ENCODE measurements around the gene TMEM203. TPM values are rescaled to one million over a fixed set of nuclear protein-coding genes. Genes with fewer than 3 reads are reported as not detected.

The TMEM203 gene
- total and polyA plus RNA-seq, 4 donors, result 21.5 to 27.5 (median 25.8) TPM

DNA sequence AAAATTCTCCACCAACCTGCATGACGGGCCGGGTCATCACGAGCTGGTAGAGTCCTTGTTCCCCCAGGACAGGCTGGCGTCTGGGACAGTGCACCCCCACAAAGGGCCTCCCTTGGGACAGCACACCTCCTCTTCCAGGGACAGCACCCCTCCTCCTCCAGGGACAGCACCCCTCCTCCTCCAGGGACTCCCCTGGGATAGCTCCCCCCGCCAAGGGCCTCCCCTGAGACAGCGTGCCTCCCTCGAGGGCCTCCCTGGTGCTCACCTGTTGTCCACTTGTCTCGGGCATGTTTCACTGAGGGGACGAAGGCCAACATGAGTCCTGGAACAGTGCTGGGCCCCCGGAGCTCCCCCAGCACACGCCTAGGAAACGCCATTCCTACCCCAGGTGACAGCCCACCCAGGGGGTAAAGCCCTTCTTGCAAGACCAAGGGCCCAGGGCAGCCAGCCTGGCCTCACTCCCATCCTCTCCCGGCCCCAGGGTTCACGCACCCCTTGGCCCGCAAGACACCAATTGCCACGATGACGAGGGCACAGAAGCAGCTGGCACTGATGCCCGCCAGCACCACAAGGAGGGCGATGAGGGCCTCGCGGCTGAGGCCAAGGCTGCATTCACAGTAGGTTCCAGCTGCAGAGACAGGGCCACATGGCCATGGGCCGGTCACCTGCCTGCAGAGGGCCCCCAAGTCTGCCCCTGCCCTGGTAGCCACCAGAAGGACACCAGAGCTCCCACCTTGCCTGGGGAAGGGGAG lies 34.1 kb downstream of the TMEM203 start:
- H3K36me3 ChIP-seq (ENCODE audit: control insufficient read depth in 1 of 2, insufficient read depth in 2 of 2, low read length in 1 of 2), result no peaks in the 10 kb centered on the region
- DNase-seq, result no peak
- no peak overlapping the region for H3K4me3 ChIP-seq (ENCODE audit: low read length in 2 of 2)
- no peaks in the 10 kb centered on the region for H3K9me3 ChIP-seq (ENCODE audit: control insufficient read depth, low read length)
- H3K27ac ChIP-seq (ENCODE audit: low read depth in 1 of 2, low read length in 2 of 2), result no peak overlapping the region
- WGBS, 2 donors, result 80% methylated on average over 22 of the region's 22 CpGs
- H3K4me1 ChIP-seq (ENCODE audit: control insufficient read depth in 1 of 2, insufficient read depth in 2 of 2, low read length in 2 of 2), result no peaks in the 10 kb centered on the region
- intact Hi-C loops (cut with DNase I), result no loop called here
- H3K27me3 ChIP-seq (ENCODE audit: control insufficient read depth in 1 of 2, insufficient read depth in 2 of 2, low read length in 1 of 2), result peaks cover 0 to 2% of the 10 kb centered on the region in 2 donors
- no peak for ATAC-seq (ENCODE audit: low FRiP score)

DNA sequence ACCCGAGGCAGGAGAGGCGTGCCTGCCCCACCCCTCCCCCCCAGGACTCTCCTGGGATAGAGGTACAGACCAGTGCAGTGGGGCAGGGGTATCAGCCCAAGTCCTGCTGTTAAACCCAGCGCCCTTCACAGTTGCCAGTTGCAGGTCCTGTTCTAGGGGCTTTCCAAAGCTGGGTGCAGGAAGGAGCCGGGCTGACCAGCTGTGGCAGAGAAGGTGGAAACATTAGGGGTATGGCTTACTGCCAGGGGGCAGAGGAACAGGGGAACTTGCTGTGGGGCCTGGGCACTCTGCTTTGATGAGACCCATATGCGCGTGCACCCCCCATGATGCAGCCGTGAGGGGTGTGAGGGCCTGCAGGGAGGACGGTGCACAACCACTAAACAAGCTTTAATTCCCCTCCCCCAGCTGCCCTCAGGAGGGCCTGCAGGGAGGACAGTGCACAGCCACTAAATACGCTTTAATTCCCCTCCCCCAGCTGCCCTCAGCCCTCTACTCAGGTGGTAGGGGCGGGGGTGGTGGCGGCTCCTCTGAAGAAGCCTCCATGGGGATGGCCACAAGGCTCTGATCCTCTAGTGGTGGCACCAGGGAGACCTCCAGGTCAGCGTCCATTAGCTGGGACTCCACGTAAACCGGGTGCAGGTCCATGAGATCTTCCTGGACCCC lies 34.8 kb downstream of the TMEM203 start:
- no peaks in the 10 kb centered on the region for H3K9me3 ChIP-seq (ENCODE audit: control insufficient read depth, low read length)
- no peaks in the 10 kb centered on the region for H3K4me1 ChIP-seq (ENCODE audit: control insufficient read depth in 1 of 2, insufficient read depth in 2 of 2, low read length in 2 of 2)
- H3K27me3 ChIP-seq (ENCODE audit: control insufficient read depth in 1 of 2, insufficient read depth in 2 of 2, low read length in 1 of 2), result peaks cover 0 to 2% of the 10 kb centered on the region in 2 donors
- H3K27ac ChIP-seq (ENCODE audit: low read depth in 1 of 2, low read length in 2 of 2), result no peak overlapping the region
- no peaks in the 10 kb centered on the region for H3K36me3 ChIP-seq (ENCODE audit: control insufficient read depth in 1 of 2, insufficient read depth in 2 of 2, low read length in 1 of 2)
- ATAC-seq (ENCODE audit: low FRiP score) (no peak), DNase-seq (no peak)
- 45 to 47% methylated on average over 14 of the region's 14 CpGs for WGBS, 2 donors
- no peak overlapping the region for H3K4me3 ChIP-seq (ENCODE audit: low read length in 2 of 2)
- intact Hi-C loops (cut with DNase I), result no loop called here

DNA sequence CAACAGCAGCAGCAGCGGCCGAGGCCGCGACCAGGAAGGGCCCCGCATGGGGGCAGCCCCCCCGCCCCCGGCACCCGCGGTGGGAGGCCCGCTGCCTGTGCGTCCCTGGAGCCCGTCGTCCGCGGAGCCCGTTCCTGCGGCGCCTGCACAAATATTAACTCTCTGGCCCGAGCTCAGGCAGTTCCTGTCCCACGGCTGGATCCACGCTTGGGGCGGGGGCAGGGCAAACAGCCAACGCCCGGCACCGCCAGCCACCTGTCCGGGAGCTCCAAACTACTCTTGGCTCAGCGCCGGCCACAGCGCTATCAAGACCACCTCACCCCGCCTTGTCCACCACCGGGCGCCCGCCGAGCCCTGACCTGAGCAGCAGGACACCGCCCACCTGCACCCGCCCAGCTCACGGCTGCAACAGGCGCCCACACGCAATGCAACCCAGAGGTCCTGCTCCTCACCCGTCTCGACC lies 35.5 kb downstream of the TMEM203 start, which contains the start of gene LRRC26:
TSS of gene LRRC26 (minus strand) at position 156 of the 463 bp plus-strand sequence. CDS start at position 48, 108 bp downstream.
- ATAC-seq (ENCODE audit: low FRiP score), result no peak
- intact Hi-C loops (cut with DNase I), result no loop called here
- Histone ChIP-seq H3K27me3 (ENCODE audit: control insufficient read depth in 1 of 2, insufficient read depth in 2 of 2, low read length in 1 of 2) (peaks cover 0 to 2% of the 10 kb centered on the region in 2 donors), H3K9me3 (ENCODE audit: control insufficient read depth, low read length) (no peaks in the 10 kb centered on the region), H3K4me1 (ENCODE audit: control insufficient read depth in 1 of 2, insufficient read depth in 2 of 2, low read length in 2 of 2) (no peaks in the 10 kb centered on the region), H3K4me3 (ENCODE audit: low read length in 2 of 2) (no peak within 1 kb of the TSS), H3K27ac (ENCODE audit: low read depth in 1 of 2, low read length in 2 of 2) (no peak within 1 kb of the TSS), H3K36me3 (ENCODE audit: control insufficient read depth in 1 of 2, insufficient read depth in 2 of 2, low read length in 1 of 2) (no peaks in the 10 kb centered on the region)
- DNase-seq, result no peak
- 6 to 7% methylated on average over 35 to 41 of the region's 41 CpGs for WGBS, 2 donors

DNA sequence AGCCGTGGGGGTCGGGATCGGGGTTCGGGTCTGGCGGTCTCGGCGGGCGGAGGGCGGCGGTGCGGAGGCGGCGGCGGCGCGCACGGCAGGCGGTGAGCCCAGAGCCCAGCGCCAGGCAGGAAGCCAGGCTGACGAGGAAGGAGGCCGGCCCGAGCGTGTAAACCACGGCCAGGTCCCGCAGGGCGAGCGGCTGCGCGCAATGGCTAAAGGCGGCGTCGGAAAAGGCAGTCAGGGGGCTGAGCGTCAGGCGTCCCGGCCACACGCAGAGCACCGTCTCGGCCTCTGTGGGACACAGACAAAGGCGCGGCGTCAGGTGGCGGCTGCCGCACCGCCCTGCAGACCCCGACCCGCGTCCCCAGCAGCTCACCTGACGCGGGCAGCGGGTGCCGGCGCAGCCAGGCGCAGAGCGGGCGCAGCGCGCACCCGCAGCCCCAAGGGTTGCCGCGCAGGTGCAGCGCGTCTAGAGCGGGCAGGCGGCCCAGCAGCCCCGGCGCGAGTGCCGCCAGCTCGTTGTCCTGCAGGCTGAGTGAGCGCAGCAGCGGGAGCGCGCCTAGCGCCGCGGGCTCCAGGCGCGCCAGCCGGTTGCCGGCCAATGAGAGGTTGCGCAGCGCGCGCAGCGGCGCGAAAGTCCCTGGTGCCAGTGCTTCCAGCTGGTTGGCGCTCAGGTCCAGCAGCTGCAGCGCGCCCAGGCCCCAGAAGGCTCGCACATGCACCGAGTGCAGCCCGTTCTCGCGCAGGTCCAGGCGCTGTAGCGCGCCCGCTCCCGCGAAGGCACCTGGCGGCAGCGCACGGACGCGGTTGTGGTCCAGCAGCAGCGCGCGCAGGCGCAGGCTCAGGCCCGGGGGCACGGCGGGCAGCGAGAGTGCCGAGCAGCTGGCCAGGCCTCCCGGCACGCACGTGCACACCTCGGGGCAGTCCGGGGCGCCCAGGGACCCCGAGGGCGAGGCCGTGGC lies 36.3 kb downstream of the TMEM203 start:
- WGBS, 2 donors, result 0% methylated on average over 106 to 124 of the region's 124 CpGs
- no peaks in the 10 kb centered on the region for H3K36me3 ChIP-seq (ENCODE audit: control insufficient read depth in 1 of 2, insufficient read depth in 2 of 2, low read length in 1 of 2)
- no peaks in the 10 kb centered on the region for H3K4me1 ChIP-seq (ENCODE audit: control insufficient read depth in 1 of 2, insufficient read depth in 2 of 2, low read length in 2 of 2)
- no peak overlapping the region for H3K27ac ChIP-seq (ENCODE audit: low read depth in 1 of 2, low read length in 2 of 2)
- no peak for DNase-seq
- no peak overlapping the region for H3K4me3 ChIP-seq (ENCODE audit: low read length in 2 of 2)
- intact Hi-C loops (cut with DNase I), result no loop called here
- peaks cover 0 to 2% of the 10 kb centered on the region in 2 donors for H3K27me3 ChIP-seq (ENCODE audit: control insufficient read depth in 1 of 2, insufficient read depth in 2 of 2, low read length in 1 of 2)
- ATAC-seq (ENCODE audit: low FRiP score), result no peak
- H3K9me3 ChIP-seq (ENCODE audit: control insufficient read depth, low read length), result no peaks in the 10 kb centered on the region

DNA sequence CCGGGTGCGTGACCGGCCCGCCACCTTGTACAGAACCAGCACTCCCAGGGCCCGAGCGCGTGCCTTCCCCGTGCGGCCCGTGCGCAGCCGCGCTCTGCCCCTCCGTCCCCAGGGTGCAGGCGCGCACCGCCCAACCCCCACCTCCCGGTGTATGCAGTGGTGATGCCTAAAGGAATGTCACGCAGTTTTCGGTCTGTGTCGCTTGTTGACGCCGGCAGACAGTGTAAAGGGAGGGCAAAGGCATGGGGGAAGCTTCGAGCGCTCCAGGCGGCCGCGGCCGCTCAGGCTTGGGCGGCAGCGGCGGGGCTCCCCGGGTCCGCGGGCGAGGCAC lies 36.9 kb downstream of the TMEM203 start:
- intact Hi-C loops (cut with DNase I), result no loop called here
- Histone ChIP-seq H3K27me3 (ENCODE audit: control insufficient read depth in 1 of 2, insufficient read depth in 2 of 2, low read length in 1 of 2) (peaks cover 0 to 2% of the 10 kb centered on the region in 2 donors), H3K9me3 (ENCODE audit: control insufficient read depth, low read length) (no peaks in the 10 kb centered on the region), H3K36me3 (ENCODE audit: control insufficient read depth in 1 of 2, insufficient read depth in 2 of 2, low read length in 1 of 2) (no peaks in the 10 kb centered on the region), H3K4me3 (ENCODE audit: low read length in 2 of 2) (no peak overlapping the region), H3K4me1 (ENCODE audit: control insufficient read depth in 1 of 2, insufficient read depth in 2 of 2, low read length in 2 of 2) (no peaks in the 10 kb centered on the region), H3K27ac (ENCODE audit: low read depth in 1 of 2, low read length in 2 of 2) (no peak overlapping the region)
- no peak for DNase-seq
- WGBS, 2 donors, result 0 to 1% methylated on average over 36 of the region's 36 CpGs
- ATAC-seq (ENCODE audit: low FRiP score), result no peak

DNA sequence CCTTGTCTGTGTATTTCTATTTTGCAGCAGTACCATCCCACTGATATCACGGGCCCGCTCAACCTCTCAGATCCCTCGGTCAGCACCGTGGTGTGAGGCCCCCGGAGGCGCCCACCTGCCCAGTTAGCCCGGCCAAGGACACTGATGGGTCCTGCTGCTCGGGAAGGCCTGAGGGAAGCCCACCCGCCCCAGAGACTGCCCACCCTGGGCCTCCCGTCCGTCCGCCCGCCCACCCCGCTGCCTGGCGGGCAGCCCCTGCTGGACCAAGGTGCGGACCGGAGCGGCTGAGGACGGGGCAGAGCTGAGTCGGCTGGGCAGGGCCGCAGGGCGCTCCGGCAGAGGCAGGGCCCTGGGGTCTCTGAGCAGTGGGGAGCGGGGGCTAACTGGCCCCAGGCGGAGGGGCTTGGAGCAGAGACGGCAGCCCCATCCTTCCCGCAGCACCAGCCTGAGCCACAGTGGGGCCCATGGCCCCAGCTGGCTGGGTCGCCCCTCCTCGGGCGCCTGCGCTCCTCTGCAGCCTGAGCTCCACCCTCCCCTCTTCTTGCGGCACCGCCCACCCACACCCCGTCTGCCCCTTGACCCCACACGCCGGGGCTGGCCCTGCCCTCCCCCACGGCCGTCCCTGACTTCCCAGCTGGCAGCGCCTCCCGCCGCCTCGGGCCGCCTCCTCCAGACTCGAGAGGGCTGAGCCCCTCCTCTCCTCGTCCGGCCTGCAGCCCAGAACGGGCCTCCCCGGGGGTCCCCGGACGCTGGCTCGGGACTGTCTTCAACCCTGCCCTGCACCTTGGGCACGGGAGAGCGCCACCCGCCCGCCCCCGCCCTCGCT lies 37.5 kb downstream of the TMEM203 start:
- 5 to 6% methylated on average over 43 to 57 of the region's 57 CpGs for whole genome bisulfite sequencing, 2 donors
- no peaks in the 10 kb centered on the region for H3K9me3 ChIP-seq (ENCODE audit: control insufficient read depth, low read length)
- H3K27me3 ChIP-seq (ENCODE audit: control insufficient read depth in 1 of 2, insufficient read depth in 2 of 2, low read length in 1 of 2), result peaks cover 0 to 2% of the 10 kb centered on the region in 2 donors
- no peak overlapping the region for H3K27ac ChIP-seq (ENCODE audit: low read depth in 1 of 2, low read length in 2 of 2)
- intact Hi-C loops (cut with DNase I), result no loop called here
- no peaks in the 10 kb centered on the region for H3K4me1 ChIP-seq (ENCODE audit: control insufficient read depth in 1 of 2, insufficient read depth in 2 of 2, low read length in 2 of 2)
- no peak for ATAC-seq (ENCODE audit: low FRiP score)
- no peaks in the 10 kb centered on the region for H3K36me3 ChIP-seq (ENCODE audit: control insufficient read depth in 1 of 2, insufficient read depth in 2 of 2, low read length in 1 of 2)
- DNase-seq, result no peak
- no peak overlapping the region for H3K4me3 ChIP-seq (ENCODE audit: low read length in 2 of 2)

DNA sequence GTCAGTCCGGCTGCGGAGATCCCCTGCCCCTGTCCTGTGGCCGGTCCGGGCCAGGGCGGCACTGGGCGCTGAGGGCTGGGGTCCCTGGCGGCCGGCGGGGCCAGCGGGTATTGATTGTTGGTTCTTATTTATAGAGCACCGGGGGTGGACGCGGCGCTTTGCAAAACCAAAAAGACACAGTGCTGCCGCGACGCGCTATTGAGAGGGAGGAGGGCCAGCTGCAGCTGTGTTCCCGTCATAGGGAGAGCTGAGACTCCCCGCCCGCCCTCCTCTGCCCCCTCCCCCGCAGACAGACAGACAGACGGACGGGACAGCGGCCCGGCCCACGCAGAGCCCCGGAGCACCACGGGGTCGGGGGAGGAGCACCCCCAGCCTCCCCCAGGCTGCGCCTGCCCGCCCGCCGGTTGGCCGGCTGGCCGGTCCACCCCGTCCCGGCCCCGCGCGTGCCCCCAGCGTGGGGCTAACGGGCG lies 38.1 kb downstream of the TMEM203 start:
- Histone ChIP-seq H3K9me3 (ENCODE audit: control insufficient read depth, low read length) (no peaks in the 10 kb centered on the region), H3K4me3 (ENCODE audit: low read length in 2 of 2) (no peak overlapping the region), H3K36me3 (ENCODE audit: control insufficient read depth in 1 of 2, insufficient read depth in 2 of 2, low read length in 1 of 2) (no peaks in the 10 kb centered on the region), H3K27me3 (ENCODE audit: control insufficient read depth in 1 of 2, insufficient read depth in 2 of 2, low read length in 1 of 2) (peaks cover 0 to 2% of the 10 kb centered on the region in 2 donors), H3K4me1 (ENCODE audit: control insufficient read depth in 1 of 2, insufficient read depth in 2 of 2, low read length in 2 of 2) (no peaks in the 10 kb centered on the region), H3K27ac (ENCODE audit: low read depth in 1 of 2, low read length in 2 of 2) (no peak overlapping the region)
- 23 to 25% methylated on average over 32 to 44 of the region's 44 CpGs for WGBS, 2 donors
- no peak for DNase-seq
- no peak for ATAC-seq (ENCODE audit: low FRiP score)
- intact Hi-C loops (cut with DNase I), result no loop called here
